HG02884 (cell line): ENCODE data around the gene ATIC.

Experiments
- ATAC-seq: cut with Tn5 transposase; IDR thresholded peaks from one replicate; pipeline ENCODE4 v1.9.1; 2021; ENCODE audit warnings: mild to moderate bottlenecking, moderate library complexity; ENCODE audit not compliant: unreplicated experiment

The ATIC gene

GRCh38 chr2:215311625-215312396 is at the start of gene ATIC:
Gene ATIC, plus strand, starts transcription at chr2:215312059. Its CDS starts 84 bp downstream, at chr2:215312143.
- peak; percentile 98 for ATAC-seq

- no peak for ATAC-seq
Observed at GRCh38 chr2:215262303-215262702, 49.6 kb upstream of the ATIC start.

DNA sequence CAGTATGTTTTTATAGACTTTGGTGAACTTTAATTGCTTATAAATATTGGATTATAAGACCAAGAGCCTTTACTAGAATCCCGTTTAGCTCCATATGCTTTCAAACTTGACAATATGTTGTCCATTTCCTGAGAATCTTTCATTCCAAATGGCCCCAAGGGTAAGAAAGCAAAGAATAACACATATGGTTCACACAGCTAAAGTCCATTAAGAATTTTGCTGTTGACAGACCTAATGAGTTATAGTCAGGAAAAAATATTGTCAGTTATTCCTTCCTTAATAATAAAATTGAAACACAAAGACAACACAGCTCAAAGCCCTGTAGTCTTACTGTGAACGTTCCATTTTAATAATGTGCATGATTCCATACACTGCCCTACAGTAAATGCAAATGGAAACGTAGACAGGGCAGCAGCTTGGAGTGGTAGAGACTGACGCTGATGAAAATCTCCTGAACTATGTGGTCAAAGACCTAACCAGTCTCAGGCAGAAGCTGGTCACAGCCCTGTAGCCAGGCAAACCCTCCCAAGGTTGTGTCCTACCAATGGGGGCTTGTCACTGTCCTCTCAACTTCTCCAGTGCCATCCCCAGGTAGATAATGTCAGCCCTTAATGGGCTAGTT is 49.0 kb upstream of the ATIC start:
- no peak for ATAC-seq

- ATAC-seq, result no peak
Observed at GRCh38 chr2:215264374-215264773, 47.5 kb upstream of the ATIC start.

DNA sequence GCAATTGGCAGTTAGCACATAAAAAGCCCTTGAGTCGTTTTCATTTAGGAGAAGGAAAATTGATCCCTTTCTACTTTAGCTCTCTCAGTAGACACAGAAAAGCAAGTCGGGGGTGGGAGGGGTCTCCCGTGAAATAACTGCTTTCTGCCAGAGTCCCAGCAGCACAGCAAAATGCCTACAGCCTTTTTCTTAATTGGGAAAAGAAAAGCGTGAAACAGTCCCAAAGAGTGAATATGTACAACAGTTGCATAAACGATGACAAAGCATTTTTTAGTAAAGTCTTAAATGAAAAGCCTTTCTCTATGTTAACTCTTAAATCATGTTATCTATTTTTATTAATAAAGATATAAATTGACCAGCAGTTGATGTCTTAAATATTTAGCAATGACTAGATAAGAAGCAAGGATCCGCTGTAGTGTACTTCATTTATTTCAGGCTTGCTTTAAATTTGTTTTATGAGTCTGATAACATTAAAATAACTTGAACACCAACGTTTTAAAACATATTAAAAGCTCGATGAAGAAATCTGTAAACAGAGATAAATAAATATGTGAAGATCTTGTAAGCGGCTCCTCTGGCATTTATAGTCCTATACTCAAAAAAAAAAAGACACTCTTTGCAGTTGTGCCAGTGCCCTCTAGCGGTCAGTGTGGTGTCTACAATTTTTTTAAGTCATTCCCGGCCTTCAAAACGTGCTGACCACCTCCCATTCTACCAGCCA is 42.3 kb upstream of the ATIC start:
- no peak for ATAC-seq

- no peak for ATAC-seq
Observed at GRCh38 chr2:215270118-215270451, 41.8 kb upstream of the ATIC start.

GRCh38 chr2:215271446-215271845 is 40.4 kb upstream of the ATIC start:
- ATAC-seq, result no peak

GRCh38 chr2:215272918-215273317 is 38.9 kb upstream of the ATIC start:
- no peak for ATAC-seq

GRCh38 chr2:215274829-215275228 is 37.0 kb upstream of the ATIC start:
- ATAC-seq, result no peak

GRCh38 chr2:215275824-215276223 is 36.0 kb upstream of the ATIC start:
- ATAC-seq, result no peak

DNA sequence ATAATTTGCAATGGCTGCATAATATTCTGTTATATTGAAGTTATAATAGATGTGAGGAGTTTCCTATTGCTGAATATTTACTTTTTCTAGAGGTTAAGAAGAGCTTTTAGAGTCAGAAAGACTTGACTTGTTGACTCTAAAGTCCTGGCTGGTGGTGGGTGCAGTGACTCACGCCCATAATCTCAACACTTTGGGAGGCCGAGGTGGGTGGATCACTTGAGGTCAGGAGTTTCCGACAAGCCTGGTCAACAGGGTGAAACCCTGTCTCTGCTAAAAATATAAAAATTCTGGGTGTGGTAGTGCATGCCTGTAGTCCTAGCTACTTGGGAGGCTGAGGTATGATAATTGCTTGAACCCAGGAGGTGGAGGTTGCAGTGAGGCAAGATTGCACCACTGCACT is 33.9 kb upstream of the ATIC start:
- no peak for ATAC-seq

GRCh38 chr2:215280326-215280725 is 31.5 kb upstream of the ATIC start:
- peak; percentile 54 for ATAC-seq

DNA sequence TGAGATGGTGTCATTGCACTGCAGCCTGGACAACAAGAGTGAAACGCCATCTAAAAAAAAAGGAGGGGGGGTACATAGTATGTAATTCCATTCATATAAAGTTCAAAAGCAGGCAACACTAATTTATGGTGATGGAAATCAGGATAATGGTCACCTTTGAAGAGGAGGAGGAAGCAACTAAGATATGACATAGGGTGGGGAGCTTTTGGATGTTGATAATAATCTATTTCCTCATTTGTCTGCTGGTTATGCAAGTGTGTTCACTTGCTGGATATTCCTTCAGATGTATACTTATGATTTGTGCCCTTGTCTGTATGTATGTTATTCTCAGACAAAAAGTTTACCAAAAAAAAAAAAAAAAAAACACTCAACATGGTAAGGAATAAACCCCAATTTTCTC is 28.6 kb upstream of the ATIC start:
- ATAC-seq, result no peak

- ATAC-seq, result no peak
Observed at GRCh38 chr2:215286309-215286708, 25.6 kb upstream of the ATIC start.

DNA sequence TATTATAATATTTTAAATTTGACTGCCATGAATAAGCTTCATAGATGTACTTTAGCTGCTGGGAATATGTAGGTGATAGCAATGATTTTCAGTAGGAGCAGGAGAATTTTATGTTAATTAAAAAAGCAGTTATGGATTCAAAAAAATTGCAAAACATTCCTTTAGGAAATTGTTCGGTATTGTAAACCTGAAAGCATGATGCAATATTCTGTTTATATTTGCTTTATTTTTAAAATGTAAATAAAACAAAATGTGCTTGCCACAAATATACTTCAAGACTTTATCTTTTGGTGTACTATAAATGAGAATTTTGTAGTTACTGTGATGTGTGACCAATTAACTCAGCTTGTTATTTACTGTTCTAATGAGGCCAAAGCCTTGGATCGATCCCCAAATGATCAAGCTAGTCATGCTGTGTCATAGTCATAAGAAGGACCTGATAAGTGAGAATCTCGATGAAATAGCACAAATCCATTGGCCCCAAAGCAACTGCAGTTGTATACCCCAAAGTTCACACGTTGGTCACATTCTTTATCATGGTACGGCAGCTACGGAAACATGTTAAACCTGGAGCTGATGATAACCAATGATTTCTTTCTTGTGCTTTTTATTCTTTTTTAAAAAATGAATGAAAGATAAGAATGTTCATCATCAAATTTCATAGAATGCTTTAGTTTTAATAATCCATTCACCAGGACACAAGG is 23.6 kb upstream of the ATIC start:
- ATAC-seq, result no peak

DNA sequence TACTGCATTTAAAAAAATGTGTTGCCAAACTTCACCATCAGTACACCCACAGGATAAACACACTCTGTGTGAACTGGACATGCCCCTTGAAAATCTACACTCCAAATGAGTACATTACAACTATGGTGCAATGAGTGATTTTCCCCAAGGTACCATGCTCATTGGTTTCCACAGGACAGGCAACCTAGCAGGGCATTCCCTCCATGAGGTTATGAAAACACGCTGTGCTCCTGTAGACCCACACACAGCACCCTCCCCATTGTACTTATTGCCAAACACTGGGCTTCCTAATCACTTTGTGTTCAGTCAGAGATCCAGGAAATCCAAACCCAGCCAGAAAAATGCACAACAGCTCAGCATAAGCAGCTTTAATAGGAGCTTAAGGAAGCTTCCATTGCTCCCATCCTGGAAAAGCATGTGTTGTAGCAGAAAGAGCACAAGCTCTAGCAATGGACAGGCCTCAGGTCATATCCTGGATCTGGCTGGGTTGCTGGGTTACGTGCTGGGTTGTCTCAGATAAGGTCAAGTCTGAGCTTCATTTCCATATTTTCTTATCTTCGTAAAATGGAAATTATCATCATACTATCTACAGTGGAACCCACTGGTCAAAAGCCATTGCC is 20.8 kb upstream of the ATIC start:
- ATAC-seq, result no peak

DNA sequence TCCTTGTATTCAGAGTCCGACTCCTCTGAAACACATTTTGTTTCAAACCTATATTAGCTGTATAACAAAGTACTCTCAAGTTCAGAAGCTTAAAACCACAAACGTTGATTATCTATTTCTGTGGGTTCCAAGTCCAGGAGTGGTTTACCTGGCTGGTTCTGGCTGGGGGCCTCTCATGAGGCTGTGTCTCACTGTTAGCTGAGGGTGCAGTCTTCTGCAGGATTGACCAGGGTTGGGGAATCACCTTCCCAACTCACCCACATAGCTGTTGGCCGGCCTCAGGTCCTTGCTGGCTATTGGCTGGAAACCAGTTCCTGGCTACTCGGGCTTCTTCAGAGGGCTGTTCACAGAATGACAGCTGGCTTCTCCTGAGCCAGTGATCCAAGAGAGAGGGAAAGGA is 18.0 kb upstream of the ATIC start:
- no peak for ATAC-seq

- ATAC-seq, result no peak
Observed at GRCh38 chr2:215299337-215299859, 12.5 kb upstream of the ATIC start.

DNA sequence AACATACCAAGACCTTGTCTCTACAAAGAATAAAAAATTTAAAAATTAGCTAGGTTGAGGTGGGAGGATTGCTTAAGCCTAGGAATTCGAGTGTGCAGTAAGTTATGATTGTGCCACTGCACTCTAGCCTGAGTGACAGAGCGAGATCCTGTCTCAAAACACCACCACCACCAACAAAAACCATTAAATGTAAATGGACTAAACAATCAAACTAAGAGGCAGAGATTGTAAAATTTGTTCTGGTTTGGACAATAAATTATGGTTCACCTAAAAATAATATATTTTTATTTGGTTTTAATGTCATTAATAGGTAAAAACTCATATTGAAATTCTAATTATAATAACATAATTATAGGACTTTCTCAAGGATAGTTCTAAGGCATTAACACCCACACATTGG is 9.9 kb upstream of the ATIC start:
- ATAC-seq, result no peak

- peak; percentile 18 for ATAC-seq
Observed at GRCh38 chr2:215311259-215311624, 617 bp upstream of the ATIC start.

DNA sequence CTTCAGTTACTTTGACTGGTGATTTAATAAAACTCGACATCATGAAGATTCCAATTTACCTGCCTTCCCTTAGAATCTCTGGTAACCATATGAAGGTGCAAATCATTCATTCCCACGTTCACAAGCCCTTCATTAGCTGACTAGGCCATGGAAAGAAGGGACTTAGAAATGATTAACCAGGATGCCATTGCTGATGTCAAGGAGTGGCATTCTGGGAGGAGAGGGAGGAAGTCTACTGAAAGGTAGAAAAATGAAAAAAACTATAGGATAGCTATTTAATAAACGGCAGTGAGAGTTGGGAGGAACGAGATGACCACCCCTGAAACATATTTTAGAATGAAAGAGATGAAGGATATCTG is 1.4 kb downstream of the ATIC start:
- no peak for ATAC-seq
